GM21423 (cell line): Measurements from ENCODE around the gene ST8SIA6.

Experiments used
- ATAC-seq: cut with Tn5 transposase; IDR thresholded peaks from one replicate; pipeline ENCODE4 v1.9.1; 2021; ENCODE audit warnings: mild to moderate bottlenecking, moderate library complexity; ENCODE audit not compliant: unreplicated experiment

Gene ST8SIA6

GRCh38 chr10:17276756-17277424 is 177.5 kb downstream of the ST8SIA6 start:
- no peak for ATAC-seq

DNA sequence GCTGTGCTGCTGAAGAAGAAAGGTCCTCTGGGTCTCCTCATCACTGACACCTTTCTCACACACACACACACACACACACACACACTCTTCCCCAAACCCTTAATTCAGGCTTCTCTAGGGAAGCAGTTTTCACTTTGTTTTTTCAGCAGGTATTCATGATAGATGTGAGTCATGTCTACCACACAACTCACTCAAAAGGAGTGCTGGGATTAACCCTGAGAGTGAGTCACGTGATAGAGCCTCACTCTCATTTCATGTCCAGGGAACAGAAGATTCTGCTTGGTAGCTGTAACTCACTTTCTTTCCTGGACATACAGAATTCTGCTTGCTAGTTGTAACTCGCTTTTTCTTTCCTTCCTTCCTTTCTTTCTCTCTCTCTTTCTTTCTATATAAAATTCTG is 181.0 kb downstream of the ST8SIA6 start:
- ATAC-seq, result no peak

- no peak for ATAC-seq
Observed at GRCh38 chr10:17272648-17273047, 181.7 kb downstream of the ST8SIA6 start.
